Measurements from ENCODE around the gene ITGB5. TPM values are rescaled to one million over a fixed set of nuclear protein-coding genes. Genes with fewer than 3 reads are reported as not detected.

Gene ITGB5
- total RNA-seq, 1 experiment from 2014 or later: 339 TPM

DNA sequence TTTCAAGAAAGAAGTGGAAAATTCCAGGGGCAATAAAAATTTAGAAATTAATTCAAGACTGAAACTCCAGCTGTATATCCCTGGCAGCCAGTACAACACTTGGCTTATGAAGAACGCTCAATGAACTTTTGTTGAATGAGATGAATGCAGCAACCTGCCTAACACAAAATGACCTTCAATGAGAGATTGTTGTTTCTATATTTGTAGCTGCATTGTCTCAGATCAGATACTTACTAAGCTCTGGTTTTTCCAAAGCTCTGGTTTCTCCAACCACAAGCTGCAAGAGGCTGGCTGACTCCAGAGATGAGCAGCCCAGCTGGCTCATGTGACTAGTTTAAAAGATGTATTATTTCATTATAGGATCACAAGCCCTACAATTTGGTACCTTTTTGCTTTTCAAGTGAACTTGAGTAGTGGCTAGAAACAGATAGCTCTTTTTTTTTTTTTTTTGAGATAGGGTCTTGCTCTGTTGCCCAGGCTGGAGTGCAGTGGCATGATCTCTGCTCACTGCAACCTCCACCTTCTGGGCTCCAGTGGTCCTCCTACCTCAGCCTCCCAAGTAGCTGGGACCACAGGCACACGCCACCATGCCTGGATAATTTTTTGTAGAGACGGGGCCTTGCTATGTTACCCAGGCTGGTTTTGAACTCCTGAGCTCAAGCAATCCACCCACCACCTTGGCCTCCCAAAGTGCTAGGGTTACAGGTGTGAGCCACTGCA lies 99.5 kb downstream of the ITGB5 start:
- no peak for TF ChIP-seq JUN (CRISPR knock-in tag; IDR thresholded peaks at IDR 0.05)
- TF ChIP-seq ZNF121 (CRISPR knock-in tag; IDR thresholded peaks at IDR 0.05): peak; percentile 90
- no peak for TF ChIP-seq ESRRA (CRISPR knock-in tag; IDR thresholded peaks at IDR 0.05; ENCODE audit: borderline replicate concordance)
- TF ChIP-seq ZNF416 (CRISPR knock-in tag; IDR thresholded peaks at IDR 0.05): no peak
- no peak for TF ChIP-seq ATF1 (CRISPR knock-in tag; IDR thresholded peaks at IDR 0.05)
- ATAC-seq (no peak), DNase-seq (ENCODE audit: low spot score) (no peak)
- POLR2A ChIA-PET: interaction anchor here (0.5 to 0.7 kb wide), 3 partner anchors 10 to 142 kb away, joined by 3 to 4 read pairs (median 3); no protein-coding TSS in a partner anchor
- CTCF ChIA-PET: interaction anchor here (0.6 to 3.3 kb wide), 11 partner anchors 9 to 116 kb away, joined by 3 to 32 read pairs (median 4); no protein-coding TSS in a partner anchor
- no peak overlapping the region for H3K4me3 Mint-ChIP-seq
- H3K27me3 Mint-ChIP-seq (ENCODE audit: low read depth): no peaks in the 10 kb centered on the region
- H3K4me1 Mint-ChIP-seq: peaks cover 4% of the 10 kb centered on the region
- H3K36me3 Mint-ChIP-seq: peaks cover 51% of the 10 kb centered on the region
- H3K9me3 Mint-ChIP-seq: no peaks in the 10 kb centered on the region
- H3K27ac Mint-ChIP-seq: peak overlapping the region; percentile 88

DNA sequence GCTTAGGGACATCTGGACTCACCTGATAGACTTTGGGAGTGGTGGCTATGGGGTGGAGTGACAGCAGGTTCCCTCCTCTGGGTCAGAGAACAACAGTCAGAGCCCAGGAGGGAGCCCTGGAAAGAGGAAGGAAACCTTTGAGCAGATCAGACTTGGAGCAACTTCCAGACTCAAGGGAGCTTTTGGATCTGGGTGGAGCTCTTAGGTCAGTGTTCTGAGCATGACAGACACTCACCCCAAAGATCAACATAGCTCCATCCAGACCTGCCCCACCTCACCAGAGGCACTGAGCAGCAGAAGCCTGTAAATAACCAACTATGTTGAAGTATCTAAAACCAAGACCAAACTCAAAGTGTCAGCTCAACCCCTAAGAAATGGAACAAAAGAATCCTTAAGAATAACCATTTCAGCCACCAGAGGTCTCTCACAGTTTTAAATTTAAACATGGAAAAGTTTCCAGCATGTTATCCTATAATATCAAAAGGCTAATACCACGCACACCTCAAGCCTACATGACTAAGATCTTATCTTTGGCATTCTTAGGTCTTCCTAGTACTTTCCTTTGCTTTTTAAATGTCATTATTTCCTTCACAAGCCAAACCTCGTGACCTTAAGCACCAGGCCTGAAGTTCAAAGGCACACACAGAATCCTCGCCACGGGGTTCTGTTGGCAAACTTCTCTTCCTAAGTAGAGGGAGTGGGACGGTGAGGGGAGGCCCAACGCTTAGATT lies 100.5 kb downstream of the ITGB5 start:
- ATAC-seq: no peak
- peaks cover 12% of the 10 kb centered on the region for H3K4me1 Mint-ChIP-seq
- H3K4me3 Mint-ChIP-seq: no peak overlapping the region
- no peaks in the 10 kb centered on the region for H3K9me3 Mint-ChIP-seq
- H3K27ac Mint-ChIP-seq: peak overlapping the region; percentile 88
- H3K27me3 Mint-ChIP-seq (ENCODE audit: low read depth): no peaks in the 10 kb centered on the region
- CTCF ChIA-PET: interaction anchor here (0.6 to 3.3 kb wide), 15 partner anchors 8 to 735 kb away, joined by 3 to 32 read pairs (median 3); no protein-coding TSS in a partner anchor
- TF ChIP-seq RORB (CRISPR knock-in tag; IDR thresholded peaks at IDR 0.05) (no peak), ZNF263 (CRISPR knock-in tag; IDR thresholded peaks at IDR 0.05; ENCODE audit: low read depth) (no peak)
- TF ChIP-seq, protein P1, sequence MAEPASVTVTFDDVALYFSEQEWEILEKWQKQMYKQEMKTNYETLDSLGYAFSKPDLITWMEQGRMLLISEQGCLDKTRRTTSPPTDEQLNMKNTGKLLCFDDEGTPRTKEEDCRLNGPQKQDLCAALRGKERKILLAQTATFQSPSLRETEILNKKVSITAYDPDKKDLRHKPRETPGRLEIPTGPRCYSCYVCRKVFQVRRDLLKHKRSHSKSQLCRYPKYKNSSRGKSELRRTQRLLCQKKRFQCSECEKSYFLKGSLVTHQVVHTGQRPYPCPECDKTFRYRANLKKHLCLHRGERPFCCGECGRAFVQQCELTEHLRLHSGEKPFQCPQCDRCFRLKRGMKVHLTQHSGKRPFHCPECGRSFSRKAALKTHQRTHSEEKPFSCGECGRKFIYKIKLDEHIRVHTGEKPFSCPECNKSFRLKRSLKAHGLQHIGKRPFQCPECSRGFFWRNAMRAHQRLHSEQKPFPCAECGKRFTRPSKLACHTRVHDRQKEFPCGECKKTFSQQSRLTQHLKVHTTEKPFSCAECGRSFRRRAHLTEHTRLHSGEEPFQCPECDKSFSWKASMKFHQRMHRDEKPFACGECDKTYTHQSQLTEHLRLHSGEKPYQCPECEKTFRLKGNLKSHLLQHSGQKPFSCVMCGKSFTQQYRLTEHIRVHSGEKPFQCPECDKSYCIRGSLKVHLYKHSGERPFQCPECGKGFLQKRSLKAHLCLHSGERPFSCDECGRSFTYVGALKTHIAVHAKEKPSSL (CRISPR knock-in tag; conservative IDR thresholded peaks at IDR 0.05): no peak
- TF ChIP-seq, protein P2, sequence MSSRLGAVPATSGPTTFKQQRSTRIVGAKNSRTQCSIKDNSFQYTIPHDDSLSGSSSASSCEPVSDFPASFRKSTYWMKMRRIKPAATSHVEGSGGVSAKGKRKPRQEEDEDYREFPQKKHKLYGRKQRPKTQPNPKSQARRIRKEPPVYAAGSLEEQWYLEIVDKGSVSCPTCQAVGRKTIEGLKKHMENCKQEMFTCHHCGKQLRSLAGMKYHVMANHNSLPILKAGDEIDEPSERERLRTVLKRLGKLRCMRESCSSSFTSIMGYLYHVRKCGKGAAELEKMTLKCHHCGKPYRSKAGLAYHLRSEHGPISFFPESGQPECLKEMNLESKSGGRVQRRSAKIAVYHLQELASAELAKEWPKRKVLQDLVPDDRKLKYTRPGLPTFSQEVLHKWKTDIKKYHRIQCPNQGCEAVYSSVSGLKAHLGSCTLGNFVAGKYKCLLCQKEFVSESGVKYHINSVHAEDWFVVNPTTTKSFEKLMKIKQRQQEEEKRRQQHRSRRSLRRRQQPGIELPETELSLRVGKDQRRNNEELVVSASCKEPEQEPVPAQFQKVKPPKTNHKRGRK (CRISPR knock-in tag; IDR thresholded peaks at IDR 0.05; ENCODE audit: borderline replicate concordance): no peak
- POLR2A ChIA-PET: no interaction called here
- DNase-seq (ENCODE audit: low spot score): no peak
- H3K36me3 Mint-ChIP-seq: peaks cover 46% of the 10 kb centered on the region

DNA sequence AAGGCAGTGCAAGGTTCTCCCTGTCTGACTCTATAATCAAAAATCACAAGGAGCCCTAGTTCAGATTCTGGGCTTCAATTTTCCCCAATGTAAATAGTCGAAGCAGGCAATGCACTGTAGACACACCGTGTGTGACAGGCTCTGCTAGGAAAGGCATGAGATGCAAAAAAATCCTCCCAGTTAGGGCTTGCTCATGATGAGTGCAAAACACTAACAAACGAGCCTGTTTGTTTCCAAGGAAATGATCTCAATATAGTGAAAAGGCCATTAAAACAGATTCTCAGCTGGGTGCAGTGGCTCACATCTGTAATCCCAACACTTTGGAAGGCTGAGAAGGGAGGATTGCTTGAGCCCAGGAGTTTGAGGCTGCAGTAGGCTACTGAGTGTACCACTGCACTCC lies 101.2 kb downstream of the ITGB5 start:
- H3K9me3 Mint-ChIP-seq: no peaks in the 10 kb centered on the region
- CTCF ChIA-PET: interaction anchor here (0.6 to 3.3 kb wide), 12 partner anchors 11 to 736 kb away, joined by 3 to 32 read pairs (median 4); no protein-coding TSS in a partner anchor
- TF ChIP-seq ETV6 (CRISPR knock-in tag; IDR thresholded peaks at IDR 0.05) (no peak), NFYB (CRISPR knock-in tag; conservative IDR thresholded peaks at IDR 0.05; ENCODE audit: low read depth) (no peak), FOXJ3 (CRISPR knock-in tag; IDR thresholded peaks at IDR 0.05; ENCODE audit: borderline replicate concordance) (no peak)
- ATAC-seq (no peak), DNase-seq (ENCODE audit: low spot score) (no peak)
- H3K27me3 Mint-ChIP-seq (ENCODE audit: low read depth): no peaks in the 10 kb centered on the region
- no peak overlapping the region for H3K4me3 Mint-ChIP-seq
- peaks cover 41% of the 10 kb centered on the region for H3K36me3 Mint-ChIP-seq
- peaks cover 19% of the 10 kb centered on the region for H3K4me1 Mint-ChIP-seq
- peak overlapping the region; percentile 43 for H3K27ac Mint-ChIP-seq
- POLR2A ChIA-PET: interaction anchor here (1.1 kb wide), 1 partner anchor 15 kb away, joined by 3 read pairs; no protein-coding TSS in a partner anchor

DNA sequence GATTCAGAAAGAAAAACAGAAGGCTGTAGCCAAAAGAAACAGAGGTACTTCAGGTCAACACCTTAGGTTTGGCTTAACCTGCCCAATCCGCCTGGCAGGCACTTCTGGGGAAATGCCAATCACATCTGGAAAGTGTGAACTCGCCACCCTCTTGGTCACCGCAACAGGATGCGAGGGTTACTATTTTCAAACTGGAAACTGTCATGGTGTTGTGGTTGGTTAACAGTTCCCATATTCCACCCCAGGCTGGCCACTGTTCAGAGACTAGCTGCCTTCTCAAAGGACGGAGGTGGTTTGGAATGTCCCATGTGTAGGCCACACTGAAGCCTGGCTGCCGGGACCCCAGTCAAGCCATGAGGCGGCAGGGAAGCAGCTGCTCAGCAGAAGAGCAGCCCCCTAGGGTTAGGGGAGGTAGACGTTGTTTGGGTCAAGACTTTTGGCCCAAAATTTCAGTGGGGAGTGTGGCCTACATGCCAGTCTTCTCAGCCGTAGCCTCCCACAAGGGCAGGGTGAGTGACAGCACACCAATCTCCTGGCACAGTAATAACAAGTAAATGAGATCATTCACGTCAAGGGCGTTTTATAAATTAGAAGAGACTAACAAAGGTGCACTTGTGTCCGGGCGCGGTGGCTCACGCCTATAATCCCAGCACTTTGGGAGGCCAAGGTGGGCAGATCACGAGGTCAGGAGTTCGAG lies 102.3 kb downstream of the ITGB5 start:
- peaks cover 38% of the 10 kb centered on the region for H3K36me3 Mint-ChIP-seq
- TF ChIP-seq, protein P3, sequence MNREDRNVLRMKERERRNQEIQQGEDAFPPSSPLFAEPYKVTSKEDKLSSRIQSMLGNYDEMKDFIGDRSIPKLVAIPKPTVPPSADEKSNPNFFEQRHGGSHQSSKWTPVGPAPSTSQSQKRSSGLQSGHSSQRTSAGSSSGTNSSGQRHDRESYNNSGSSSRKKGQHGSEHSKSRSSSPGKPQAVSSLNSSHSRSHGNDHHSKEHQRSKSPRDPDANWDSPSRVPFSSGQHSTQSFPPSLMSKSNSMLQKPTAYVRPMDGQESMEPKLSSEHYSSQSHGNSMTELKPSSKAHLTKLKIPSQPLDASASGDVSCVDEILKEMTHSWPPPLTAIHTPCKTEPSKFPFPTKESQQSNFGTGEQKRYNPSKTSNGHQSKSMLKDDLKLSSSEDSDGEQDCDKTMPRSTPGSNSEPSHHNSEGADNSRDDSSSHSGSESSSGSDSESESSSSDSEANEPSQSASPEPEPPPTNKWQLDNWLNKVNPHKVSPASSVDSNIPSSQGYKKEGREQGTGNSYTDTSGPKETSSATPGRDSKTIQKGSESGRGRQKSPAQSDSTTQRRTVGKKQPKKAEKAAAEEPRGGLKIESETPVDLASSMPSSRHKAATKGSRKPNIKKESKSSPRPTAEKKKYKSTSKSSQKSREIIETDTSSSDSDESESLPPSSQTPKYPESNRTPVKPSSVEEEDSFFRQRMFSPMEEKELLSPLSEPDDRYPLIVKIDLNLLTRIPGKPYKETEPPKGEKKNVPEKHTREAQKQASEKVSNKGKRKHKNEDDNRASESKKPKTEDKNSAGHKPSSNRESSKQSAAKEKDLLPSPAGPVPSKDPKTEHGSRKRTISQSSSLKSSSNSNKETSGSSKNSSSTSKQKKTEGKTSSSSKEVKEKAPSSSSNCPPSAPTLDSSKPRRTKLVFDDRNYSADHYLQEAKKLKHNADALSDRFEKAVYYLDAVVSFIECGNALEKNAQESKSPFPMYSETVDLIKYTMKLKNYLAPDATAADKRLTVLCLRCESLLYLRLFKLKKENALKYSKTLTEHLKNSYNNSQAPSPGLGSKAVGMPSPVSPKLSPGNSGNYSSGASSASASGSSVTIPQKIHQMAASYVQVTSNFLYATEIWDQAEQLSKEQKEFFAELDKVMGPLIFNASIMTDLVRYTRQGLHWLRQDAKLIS (CRISPR knock-in tag; IDR thresholded peaks at IDR 0.05; ENCODE audit: borderline replicate concordance): no peak
- TF ChIP-seq FOXK1 (CRISPR knock-in tag; IDR thresholded peaks at IDR 0.05) (no peak), HMGA2 (CRISPR knock-in tag; IDR thresholded peaks at IDR 0.05) (no peak), GRHL2 (CRISPR knock-in tag; IDR thresholded peaks at IDR 0.05; ENCODE audit: insufficient replicate concordance, severe bottlenecking) (no peak), MXD4 (CRISPR knock-in tag; IDR thresholded peaks at IDR 0.05; ENCODE audit: borderline replicate concordance) (no peak)
- no peak for DNase-seq (ENCODE audit: low spot score)
- ChIA-PET POLR2A (interaction anchor here (1.1 kb wide), 1 partner anchor 16 kb away, joined by 3 read pairs; no protein-coding TSS in a partner anchor), CTCF (interaction anchor here (0.7 kb wide), 1 partner anchor 11 kb away, joined by 4 read pairs; no protein-coding TSS in a partner anchor)
- no peaks in the 10 kb centered on the region for H3K9me3 Mint-ChIP-seq
- peaks cover 26% of the 10 kb centered on the region for H3K4me1 Mint-ChIP-seq
- ATAC-seq: no peak
- H3K4me3 Mint-ChIP-seq: no peak overlapping the region
- 0 out of 2 replicates have a peak overlapping the region, but pooled peaks have one; percentile 31 for H3K27ac Mint-ChIP-seq
- H3K27me3 Mint-ChIP-seq (ENCODE audit: low read depth): no peaks in the 10 kb centered on the region

All from WTC11 (cell line).